Peyer's patch (tissue), 4 donors: ENCODE data around the gene C10orf67.

Experiments used
- POLR2A ChIP-seq, 2 donors: fragments of 450-650 bp; IDR thresholded peaks; one replicate each; pipeline ENCODE4 v1.5.1; 2017; ENCODE audit warnings: antibody characterized with exemption in 2 of 2, mild to moderate bottlenecking in 2 of 2, moderate library complexity in 2 of 2
- TF ChIP-seq, protein P1 (sequence below), 6 experiments: fragments of 450-650 bp in 4 of 6; fragments of 200-600 bp in 2 of 6; sonication (generic) in 1 of 6; IDR thresholded peaks; one replicate each; pipeline ENCODE4 v1.5.1; 2017 to 2019; ENCODE audit warnings: antibody characterized with exemption in 6 of 6, mild to moderate bottlenecking in 3 of 6, moderate library complexity in 1 of 6

DNA sequence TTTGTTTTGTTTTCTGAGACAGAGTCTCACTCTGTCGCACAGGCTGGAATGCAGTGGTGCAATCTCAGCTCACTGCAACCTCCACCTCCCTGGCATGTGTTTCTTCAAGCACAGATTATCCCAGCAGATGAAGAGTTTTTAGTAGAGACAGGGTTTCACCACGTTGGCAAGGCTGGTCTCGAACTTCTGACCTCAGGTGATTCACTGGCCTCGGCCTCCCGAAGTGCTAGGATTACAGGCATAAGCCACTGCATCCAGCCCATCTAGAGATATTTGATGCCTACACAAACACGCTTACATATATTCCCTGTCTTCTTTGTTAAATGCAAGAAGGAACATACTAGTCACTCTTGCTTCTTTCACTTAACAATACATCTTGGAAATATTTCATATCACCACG is 158.4 kb downstream of the C10orf67 start:
- TF ChIP-seq, protein P1, sequence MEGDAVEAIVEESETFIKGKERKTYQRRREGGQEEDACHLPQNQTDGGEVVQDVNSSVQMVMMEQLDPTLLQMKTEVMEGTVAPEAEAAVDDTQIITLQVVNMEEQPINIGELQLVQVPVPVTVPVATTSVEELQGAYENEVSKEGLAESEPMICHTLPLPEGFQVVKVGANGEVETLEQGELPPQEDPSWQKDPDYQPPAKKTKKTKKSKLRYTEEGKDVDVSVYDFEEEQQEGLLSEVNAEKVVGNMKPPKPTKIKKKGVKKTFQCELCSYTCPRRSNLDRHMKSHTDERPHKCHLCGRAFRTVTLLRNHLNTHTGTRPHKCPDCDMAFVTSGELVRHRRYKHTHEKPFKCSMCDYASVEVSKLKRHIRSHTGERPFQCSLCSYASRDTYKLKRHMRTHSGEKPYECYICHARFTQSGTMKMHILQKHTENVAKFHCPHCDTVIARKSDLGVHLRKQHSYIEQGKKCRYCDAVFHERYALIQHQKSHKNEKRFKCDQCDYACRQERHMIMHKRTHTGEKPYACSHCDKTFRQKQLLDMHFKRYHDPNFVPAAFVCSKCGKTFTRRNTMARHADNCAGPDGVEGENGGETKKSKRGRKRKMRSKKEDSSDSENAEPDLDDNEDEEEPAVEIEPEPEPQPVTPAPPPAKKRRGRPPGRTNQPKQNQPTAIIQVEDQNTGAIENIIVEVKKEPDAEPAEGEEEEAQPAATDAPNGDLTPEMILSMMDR (IDR thresholded peaks at IDR 0.05): no peak
- no peak for TF ChIP-seq POLR2A (IDR thresholded peaks at IDR 0.05)
